ENCODE results near the gene TMEM259.

TMEM259 gene

DNA sequence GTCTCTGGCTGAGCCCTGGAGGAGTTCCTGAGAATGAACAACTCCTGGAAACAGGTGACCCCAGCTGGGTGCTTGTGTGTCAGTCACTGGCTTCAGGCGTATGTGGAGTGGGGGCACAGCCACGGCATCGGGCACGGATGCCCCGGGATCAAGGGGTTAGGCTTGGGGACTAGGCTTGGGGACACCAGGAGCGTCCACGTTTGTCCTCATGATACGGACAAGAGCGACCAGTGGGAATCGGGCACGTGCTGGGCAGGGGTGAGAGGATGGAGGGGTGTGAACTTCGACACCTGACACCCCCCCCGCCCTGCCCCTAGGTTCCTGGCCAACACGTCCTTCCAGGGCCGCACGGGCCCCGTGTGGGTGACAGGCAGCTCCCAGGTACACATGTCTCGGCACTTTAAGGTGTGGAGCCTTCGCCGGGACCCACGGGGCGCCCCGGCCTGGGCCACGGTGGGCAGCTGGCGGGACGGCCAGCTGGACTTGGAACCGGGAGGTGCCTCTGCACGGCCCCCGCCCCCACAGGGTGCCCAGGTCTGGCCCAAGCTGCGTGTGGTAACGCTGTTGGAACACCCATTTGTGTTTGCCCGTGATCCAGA, 16.6 kb downstream of the TMEM259 start:
- no peak for DNase-seq (ENCODE audit: low read depth)

DNA sequence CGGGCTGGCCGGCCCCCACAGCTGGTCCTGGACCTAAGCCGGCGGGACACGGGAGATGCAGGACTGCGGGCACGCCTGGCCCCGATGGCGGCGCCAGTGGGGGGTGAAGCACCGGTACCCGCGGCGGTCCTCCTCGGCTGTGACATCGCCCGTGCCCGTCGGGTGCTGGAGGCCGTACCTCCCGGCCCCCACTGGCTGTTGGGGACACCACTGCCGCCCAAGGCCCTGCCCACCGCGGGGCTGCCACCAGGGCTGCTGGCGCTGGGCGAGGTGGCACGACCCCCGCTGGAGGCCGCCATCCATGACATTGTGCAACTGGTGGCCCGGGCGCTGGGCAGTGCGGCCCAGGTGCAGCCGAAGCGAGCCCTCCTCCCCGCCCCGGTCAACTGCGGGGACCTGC, 17.6 kb downstream of the TMEM259 start:
- DNase-seq (ENCODE audit: low read depth): no peak

DNA sequence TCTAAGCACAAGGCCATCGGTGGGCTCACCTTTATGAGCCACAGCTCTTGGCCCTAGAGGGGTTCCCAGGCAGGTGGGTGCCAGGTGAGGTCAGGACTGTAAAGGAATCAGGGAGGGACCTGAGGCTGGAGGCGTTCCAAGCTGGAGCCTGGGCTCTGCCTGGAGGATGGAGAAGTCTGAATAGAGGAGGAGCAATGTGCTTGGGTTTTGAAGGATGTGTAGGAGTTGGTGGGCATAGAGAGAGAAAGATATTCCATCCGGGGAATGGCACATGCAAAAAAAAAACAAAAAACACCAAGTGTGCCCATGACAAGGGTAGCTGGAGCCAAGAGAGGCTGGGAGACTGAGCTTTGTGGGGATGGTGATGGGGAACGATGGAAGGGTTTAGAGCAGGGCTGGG, 18.3 kb downstream of the TMEM259 start:
- DNase-seq (ENCODE audit: low read depth): no peak

DNA sequence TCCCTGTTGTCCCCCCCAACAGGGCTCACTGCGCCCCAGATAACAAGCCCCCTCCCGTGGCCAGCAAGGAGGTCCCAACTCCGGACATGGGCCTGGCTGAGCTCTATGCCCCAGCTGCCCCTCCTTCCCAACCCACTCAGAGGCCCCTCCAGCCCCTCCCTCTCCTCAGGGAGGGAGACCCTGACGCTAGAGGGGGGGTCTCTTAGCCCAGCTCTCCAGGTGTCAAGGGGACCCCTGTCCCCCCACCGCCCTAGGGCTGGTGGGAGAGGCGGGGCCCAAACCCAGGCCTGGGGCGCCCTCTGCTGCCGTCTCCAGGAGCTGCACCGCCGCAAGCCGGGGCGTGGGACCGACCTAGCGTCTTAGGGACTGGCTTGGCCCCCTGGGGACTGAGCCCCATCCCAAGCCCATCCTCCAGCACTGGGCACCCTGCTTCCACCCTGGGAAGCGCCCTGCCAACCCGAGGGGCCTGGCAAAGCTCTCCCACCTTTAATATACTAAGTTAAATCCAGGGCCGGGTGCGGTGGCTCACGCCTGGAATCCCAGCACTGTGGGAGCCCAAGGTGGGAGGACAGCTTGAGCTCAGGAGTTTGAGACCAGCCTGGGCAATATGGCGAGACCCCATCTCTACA, 19.3 kb downstream of the TMEM259 start:
- peak; percentile 49 for DNase-seq (ENCODE audit: low read depth)

DNA sequence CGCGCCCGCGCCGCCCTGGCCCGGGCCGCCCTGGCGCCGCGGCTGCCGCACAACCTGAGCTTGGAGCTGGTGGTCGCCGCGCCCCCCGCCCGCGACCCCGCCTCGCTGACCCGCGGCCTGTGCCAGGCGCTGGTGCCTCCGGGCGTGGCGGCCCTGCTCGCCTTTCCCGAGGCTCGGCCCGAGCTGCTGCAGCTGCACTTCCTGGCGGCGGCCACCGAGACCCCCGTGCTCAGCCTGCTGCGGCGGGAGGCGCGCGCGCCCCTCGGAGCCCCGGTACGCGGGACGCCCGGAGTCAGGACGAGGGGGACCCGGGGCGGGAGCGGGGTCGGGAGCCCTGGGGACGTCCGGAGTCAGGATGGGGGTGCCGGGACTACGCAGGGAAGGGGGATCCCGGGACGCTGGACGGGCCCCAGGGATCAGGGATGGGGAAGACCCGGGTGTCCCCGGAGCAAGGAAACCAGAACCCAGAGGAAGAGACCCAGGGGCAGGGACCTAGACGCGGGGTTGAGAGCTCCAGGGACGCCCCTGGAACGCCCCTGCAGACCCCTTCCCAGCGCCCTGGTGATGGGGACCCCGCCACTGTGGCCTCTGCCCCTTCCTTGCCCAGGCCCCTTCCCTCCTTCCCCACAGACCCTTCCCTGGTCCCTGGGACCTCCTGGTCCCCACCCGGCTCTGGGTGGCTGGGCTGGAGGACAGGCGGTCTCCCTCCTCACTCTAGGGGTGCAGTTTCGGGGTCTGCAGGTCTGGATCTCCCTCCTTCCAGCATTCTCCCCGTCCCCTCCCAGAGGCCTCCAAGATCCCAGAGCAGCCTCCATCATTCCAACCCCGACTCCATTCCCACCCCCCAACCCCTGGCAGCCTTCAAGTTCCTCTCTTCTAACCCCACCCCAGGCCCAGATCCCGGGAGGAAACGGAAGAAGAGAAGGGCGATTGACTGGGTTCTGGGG, 20.1 kb downstream of the TMEM259 start:
- DNase-seq (ENCODE audit: low read depth): no peak

DNA sequence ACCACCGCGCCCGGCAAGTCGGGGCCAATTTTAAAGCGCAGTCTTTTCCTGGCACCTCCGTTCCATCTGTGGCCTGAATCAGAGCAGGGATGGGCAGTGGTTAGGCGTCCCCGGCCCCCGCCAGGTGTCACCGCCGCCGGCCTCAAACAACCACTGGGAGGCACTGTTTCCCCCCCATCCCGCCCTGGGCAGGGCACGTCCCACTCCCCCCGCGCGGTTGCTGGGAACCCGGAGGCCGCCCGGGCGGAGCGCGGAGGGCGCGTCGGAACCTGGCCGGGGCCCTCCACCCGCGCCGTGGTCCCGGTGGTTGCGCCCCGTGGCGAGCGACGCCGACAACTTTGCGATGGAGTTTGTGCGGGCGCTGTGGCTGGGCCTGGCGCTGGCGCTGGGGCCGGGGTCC, 20.8 kb downstream of the TMEM259 start, which contains the start of gene GRIN3B:
Gene GRIN3B (plus strand): TSS at position 325 of the 400 bp plus-strand sequence. CDS start 19 bp downstream, at position 344.
- peak; percentile 36 for DNase-seq (ENCODE audit: low read depth)

DNA sequence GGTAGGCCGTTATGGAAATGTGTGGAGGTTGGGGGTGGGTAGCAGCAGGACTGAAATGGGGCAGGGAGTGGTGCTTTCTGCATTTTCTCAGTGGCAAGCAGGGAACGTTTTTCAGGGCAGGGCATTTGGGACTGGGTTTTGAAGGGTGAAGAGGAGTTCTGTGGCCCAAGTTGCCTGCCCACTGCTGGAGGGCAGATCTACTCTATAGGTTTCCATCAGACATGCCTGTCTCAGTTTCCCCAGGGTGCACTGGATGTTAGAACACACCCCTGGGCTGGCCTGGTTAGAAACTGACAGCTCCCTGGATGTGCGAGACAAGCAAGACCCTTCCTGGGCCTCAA, 21.6 kb downstream of the TMEM259 start:
- no peak for DNase-seq (ENCODE audit: low read depth)

DNA sequence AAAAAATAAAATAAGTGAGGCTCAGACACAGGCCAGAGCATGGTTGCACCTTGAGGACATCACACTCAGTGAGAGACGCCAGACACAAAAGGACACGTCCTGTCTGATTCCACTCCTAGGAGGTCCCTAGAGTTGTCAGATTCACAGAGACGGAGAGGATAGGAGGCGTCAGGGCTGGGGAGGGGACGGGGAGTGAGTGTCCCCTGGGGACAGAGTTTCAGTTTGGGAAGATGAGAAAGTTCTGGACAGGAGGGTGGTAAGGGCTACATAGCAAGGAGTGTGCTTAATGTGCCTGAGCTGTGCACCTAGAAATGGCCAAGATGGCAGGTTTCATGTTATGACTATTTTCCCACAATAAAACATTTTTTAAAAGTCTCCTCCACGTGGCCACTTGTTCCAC, 22.9 kb downstream of the TMEM259 start:
- no peak for DNase-seq (ENCODE audit: low read depth)

DNA sequence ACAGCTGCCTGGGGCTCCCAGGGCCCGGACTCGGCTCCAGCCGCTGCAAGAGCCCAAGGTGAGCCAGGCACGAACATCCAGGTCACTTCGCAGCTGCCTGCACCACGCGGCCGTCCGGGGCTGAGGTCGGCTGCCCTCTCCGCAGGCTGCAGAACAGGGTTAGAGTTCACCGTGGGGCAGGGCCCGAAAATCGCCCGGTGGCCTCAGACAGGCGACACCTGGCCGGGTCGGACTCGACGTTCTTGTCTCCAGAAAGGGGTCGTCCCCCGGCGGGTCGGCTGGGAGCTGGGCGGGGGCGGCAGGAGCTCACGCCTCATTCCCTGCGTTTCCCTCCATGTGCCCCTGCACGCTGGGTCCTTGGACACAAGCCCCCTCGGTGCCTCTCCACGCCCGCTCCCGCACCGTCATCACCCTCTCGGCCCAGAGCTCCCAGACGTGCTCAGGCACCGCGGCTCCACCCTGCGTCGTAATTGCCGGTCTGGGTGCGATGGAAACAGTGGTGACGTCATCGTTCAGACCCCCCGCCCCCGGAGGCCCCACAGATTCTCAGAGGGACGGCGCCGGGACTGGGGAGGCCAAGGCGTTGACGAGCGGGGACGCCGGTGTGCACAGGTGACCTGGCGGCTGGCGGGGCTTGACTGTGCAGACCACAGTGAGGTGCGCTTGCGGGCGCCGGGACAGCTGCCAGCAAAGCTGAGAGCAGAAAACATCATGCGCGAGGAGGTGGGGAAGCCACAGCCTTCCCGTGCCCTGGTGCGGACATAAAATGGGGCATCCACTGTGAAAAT, 24.7 kb downstream of the TMEM259 start:
- peak; percentile 66 for DNase-seq (ENCODE audit: low read depth)

DNA sequence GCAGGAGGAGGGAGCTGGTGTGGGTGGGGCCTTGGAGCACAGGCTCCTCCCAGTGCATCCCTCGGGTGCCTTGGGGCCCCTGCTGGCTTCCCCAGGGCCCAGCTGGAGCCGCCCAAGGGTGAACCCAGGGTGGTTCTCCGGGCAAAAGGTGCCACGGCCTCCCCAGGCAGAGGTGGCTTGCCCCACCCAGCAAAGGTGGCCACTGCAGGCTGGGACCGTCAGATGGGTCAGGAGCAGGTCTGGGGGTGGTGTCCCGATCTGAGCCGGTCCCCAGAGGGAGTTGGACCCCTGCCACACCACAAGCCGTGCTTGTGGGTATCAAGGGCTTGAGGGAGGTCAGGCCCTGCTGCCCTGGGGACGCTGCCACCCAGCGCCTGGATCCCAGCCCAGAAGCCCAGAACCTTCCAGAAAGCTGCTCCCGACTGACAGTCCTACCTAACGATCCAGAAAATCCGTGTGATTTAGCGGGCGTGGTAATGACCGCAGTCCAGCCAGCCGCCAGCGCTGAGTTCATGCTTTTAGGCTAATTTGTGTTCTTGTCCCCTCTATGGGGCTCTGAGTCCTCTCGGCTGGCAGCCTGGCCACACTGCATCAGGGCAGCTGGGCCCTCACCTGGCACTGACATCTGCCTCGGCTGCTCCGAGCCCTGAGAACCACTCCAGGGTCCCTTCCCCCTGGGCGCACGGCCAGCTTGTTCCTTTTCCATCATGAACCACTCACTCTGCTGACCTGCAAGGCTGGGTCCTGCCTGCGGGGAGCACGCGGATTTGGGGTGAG, 25.7 kb downstream of the TMEM259 start:
- DNase-seq (ENCODE audit: low read depth): no peak

DNA sequence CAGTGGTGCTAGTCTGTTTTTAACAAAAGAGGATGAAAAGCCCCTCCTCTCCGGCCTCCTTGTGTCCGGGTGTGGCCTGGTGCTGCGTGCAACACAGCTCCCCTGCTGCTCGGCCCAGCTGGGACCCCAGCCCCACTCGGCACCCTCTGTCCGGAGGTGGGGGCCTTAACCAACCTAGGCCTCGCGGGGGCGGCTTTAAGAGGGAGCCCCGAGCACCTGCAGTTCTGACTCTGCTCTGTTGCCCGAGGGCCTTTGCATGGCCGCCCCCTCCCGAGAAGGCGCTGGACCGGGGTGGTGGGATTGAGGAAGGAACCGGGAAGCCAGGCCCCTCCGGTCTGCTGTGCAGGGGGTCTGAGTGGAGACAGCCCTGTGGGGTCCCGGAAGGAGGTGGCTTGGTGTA, 26.4 kb downstream of the TMEM259 start:
- no peak for DNase-seq (ENCODE audit: low read depth)

DNA sequence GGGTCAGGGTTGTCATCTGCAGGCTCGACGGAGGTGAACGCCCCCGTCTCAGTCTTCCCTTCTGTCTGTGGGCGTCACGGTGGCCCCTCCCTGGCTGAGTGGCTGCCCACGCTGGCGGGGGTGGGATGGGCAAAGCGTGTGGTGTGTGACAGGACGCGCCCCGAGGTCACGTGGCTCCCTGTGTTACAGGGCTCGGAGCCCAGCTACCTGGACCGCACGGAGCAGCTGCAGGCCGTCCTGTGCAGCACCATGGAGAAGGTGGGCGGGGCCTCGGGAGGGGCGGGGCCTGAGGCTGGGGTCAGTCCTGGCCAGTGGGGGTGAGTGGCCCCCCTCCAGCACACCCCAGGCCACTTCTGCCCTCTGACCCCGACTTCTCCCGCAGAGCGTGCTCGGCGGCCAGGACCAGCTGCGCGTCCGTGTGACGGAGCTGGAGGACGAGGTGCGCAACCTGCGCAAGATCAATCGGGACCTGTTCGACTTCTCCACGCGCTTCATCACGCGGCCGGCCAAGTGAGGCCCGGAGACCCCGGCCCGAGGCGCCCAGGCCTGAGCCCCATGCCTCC, 27.0 kb downstream of the TMEM259 start:
- DNase-seq (ENCODE audit: low read depth): no peak

DNA sequence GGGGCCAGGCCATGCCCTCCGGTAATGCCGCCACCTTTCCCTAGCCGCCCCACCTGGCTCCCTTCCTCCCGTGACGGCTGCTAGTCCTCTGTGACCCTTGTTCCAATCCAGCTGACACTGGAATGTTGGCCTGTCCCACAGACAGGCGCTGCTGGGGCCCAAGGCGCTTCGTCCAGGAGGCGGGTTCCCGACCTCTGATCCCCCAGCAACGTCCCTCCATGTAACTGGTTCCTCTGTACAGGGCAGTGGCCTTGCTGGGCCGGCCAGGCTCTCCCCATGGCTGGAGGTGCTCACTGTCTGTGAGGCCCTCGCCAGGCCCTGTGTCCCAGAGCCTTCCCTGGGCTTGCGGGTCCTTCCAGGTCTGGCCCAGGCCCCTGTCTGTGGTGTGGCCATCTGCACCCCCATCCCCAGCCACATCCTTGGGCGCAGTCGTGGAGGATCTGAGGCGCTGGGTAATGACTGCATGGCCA, 27.5 kb downstream of the TMEM259 start:
- no peak for DNase-seq (ENCODE audit: low read depth)

DNA sequence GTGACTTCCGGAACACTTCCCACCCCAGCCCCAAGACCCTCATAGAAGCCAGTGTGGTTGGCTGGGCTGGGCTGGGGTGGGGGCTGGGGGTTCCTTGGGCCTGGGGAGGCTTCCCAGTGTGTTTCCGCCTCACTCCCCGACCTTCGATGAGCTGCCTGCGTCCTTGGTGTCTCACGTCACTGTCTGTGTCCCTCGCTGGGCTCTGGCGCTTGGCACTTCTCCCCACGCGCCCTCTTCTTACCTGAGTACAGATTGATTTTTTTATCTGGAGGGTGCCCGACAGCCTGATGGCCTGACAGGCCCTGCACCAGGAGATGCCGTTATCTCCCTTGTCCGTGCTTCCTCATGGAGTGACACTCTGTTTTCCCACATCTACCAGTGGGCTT, 28.3 kb downstream of the TMEM259 start:
- DNase-seq (ENCODE audit: low read depth): no peak

DNA sequence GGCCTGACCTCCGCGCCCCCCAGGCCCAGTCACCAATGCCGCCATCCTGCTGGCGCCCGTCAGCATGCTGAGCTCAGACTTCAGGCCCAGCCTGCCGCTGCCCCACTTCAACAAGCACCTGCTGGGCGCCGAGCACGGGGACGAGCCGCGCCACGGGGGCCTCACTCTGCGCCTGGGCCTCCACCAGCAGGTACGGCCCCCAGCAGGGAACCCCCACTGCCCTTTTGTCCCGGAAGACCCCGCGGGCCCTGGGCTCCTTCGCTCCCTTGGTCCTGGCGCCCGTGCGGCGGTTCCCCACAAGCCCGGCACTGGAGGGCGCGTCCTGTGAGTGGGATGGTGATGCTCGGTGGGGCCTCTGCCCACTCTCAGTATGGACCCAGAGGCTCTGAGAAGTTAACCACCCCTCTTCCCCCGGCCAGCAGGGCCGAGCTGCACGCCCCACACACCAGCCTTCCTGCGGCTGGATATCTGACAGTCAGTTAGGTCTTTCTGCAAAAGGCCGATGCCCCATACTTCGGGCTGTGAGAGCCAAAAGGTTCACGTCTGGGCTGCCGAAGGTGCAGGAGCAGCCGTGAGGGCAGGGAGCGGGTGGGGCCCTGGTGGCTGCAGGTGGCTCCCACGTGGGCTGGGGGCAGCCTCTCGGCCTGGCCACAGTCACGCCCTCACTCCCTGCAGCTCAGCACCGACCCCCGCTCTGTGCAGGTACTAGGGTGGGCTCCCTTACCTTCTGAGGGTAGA, 28.8 kb downstream of the TMEM259 start:
- DNase-seq (ENCODE audit: low read depth): no peak

DNA sequence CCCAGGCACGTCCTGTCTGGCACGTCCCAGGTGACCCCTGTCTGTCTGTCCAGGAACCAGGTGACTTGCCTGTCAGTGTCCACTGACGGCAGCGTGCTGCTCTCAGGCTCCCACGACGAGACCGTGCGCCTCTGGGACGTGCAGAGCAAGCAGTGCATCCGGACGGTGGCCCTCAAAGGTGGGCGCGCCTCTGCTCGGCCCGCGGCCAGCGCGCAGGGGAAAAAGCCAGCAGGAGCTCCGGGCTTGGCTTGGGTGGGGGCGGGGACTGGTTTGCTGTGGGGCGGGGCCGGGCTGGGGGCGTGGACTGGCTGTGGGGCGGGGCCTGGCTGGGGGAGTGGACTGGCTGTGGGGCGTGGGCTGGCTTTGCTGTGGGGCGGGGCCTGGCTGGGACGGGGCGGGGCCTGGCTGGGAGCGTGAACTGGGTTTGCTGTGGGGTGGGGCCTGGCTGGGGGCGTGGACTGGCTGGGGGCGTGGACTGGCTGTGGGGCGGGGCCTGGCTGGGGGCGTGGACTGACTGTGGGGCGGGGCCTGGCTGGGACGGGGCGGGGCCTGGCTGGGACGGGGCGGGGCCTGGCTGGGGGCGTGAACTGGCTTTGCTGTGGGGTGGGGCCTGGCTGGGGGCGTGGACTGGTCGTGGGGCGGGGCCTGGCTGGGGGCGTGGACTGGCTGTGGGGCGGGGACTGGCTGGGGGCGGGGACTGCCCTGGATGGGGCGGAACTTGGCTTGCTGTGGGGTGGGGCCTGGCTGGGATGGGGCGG, 29.6 kb downstream of the TMEM259 start:
- DNase-seq (ENCODE audit: low read depth): no peak

DNA sequence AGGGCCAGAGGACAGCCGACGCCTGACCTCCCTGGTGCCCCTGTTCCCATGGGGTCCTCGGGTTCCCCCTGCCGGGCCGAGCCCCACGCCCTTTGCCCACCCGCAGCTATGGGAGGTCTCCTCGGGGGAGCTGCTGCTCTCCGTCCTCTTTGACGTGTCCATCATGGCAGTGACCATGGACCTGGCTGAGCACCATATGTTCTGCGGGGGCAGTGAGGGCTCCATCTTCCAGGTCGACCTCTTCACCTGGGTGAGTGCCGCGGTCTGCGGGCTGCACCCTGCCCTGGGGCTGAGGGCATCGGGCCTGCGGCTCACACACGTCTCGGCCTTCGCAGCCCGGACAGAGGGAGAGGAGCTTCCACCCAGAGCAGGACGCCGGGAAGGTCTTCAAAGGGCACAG, 30.2 kb downstream of the TMEM259 start:
- no peak for DNase-seq (ENCODE audit: low read depth)

DNA sequence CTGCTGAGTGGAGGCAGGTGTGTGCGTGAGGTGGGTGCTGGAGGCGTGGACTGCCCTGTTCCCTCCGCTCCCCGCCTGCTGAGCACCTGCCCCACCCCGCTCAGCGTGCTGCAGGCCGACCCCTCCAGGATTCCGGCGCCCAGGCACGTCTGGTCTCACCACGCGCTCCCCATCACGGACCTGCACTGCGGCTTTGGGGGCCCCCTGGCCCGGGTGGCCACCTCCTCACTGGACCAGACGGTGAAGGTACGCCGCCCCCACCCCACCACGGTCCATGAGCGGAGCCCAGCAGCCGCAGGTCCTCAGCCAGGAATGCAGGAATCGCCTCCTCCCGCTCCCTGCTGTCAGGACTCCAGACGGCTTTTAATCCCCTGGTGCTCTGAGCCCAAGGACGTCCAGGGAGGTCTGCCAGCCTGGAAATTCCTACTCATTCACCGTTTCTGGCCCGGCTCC, 30.8 kb downstream of the TMEM259 start:
- no peak for DNase-seq (ENCODE audit: low read depth)

DNA sequence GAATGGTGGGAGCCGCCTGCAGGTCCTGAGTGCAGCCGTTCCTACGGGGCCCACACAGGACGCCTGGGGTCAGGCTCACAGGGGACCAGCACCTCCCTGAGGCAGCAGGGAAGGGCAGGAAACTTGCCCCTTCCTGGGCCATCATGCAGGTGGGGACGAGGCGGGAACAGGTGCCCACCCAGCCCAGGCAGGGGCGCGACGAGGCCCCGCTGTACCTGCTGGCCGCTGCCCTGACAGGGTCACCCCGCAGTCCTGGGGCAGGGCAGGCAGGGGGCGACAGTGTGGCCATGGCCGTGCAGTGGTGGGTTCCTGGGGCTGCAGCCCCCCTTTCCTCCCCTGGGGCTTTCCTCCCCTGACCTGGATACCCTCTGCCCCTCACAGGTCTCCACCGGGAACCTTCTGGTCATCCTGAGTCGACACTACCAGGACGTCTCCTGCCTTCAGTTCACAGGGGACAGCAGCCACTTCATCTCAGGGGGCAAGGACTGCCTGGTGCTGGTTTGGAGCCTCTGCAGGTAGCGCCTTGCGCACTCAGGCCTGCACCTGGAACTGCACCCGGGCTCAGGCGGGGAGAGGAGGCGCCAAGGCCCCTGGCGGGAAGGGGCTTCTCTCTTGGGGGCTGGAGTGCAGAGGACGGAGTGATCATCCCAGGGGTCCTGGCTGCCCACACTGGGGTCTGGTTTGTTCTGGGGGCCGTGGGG, 31.4 kb downstream of the TMEM259 start:
- DNase-seq (ENCODE audit: low read depth): no peak
